NCI-H1105 (cell line): Measurements from ENCODE around the gene TMEM123.

Experiments used
- DNase-seq: peaks from one replicate; lab custom pipeline; 2025; lab: John Stamatoyannopoulos, UW

TMEM123 gene

GRCh38 chr11:102471474-102471873 is 18.9 kb upstream of the TMEM123 start:
- no peak for DNase-seq

DNA sequence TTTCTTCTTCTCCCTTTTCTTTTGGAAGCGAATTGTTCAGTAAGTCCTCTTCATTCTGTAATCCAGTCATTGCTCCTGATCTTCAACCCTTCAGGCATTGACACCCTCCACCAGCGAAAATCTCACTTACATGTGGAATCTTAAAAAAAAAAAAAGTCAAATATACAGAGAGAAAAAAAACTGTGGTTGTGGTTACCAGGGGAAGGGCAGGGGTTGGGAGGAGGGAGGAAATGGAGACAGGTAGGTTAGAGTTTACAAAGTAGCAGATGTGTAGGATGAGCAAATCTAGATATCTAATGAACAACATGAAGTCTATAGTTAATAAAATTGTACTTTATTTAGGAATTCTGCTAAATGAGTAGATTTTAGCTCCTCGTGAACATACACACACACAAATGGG is 17.7 kb upstream of the TMEM123 start:
- DNase-seq: no peak

GRCh38 chr11:102469196-102469821 is 16.7 kb upstream of the TMEM123 start:
- DNase-seq: no peak

- DNase-seq: no peak
Observed at GRCh38 chr11:102468616-102469195, 16.1 kb upstream of the TMEM123 start.

DNA sequence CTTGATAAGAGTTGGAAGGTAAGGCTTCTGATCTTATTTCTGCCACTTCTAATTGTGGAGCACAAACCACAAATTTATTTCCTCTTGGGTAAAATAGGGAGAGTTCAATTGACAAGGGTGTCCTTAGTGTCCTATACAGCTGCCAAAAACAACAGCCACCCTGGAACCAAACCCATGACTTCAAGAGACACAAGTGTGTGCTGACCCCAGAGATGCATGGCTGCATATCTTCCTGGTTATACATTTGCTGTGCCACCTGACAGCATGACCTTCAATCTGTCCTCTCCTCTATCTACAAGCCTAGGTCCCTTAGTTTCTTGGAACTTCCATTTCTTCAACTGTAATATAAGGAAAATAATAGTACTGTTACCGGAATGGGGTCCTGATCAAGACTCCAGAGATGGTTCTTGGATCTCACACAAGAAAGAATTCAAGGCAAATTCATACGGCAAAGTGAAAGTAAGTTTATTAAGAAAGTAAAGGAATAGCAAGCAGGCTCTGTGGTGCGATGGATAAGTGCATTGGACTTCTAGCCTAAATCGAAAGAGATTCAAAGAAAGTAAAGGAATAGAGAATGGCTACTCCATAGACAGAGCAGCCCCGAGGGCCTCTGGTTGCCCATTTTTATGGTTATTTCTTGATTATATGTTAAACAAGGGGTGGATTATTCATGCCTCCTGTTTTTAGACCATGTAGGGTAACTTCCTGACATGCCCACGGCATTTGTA is 15.5 kb upstream of the TMEM123 start:
- no peak for DNase-seq

DNA sequence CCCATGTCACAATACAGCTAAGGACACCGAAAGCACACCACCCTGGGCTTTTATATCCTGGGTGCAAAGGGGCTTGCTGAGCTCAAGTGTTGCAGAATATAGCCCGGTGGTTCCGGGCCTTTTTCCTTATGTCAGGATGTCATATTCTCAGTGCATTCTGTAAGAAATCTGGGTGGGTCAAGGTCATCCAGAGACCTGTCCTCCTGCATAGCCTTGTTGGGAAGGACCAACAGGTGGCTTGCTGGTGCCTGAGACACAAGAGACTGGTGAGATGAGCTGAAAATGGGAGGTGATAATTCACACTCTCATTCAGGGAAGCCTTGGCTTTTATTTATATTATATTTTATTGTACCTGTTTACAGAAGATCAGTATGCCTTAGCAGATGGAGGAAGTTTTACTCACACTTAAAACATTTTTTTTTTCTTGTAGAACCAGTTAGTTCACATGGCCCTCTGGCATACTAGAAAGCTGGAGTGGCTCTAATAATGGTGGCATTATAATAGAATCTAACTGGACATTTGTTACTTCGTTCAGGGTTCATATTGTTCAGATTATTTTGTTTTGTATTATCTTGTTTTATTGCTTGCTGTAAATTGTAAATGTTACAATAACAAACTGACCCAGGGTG is 14.6 kb upstream of the TMEM123 start:
- DNase-seq: no peak

DNA sequence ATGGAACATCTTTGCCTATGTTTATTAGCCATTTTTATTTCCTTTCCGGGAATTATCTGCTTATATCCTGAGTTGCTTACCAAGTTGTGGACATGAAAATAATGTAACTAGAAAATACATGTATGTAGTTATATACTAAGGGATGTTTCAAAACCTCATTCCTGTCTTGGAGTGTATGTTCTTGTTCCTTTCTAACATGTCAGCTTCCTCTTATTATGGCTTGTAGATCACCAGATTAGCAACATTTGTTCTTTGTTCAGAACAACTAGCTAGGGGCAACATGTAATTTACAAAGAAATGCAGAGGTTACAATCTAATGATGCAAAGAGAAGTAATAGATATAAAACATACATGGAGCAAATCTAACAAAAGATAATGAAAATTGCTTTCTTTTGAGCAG is 13.1 kb upstream of the TMEM123 start:
- no peak for DNase-seq

DNA sequence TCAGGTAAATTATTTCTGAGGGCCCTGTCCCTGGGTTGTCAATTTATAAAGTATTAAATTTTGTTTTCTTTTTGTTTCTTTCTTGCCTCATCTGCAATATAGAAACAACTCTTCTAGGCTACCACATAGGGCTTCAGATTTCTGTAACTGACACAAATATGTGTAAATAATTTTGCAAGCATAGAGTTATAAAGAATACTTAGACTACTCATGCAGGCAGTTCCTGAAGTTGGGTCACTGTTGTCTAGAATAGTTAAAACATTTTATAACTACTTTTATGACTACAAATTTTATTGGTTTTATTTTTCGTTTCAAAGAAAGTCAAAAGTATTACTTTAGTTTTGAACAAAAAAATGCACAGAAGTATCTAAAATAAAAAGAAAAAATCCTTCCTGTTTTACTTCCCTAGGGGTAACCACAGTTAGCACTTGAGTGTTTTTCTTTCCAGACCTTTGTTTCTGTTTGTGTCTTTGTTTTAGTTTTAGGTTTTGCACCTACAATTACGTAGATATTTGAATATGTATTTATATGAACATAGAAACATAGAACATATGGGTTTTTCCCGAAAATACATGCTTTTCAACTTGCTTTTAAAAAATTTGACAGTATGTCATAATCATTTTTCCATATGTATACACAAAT is 12.4 kb upstream of the TMEM123 start:
- DNase-seq: no peak

- no peak for DNase-seq
Observed at GRCh38 chr11:102464037-102464436, 11.5 kb upstream of the TMEM123 start.

- DNase-seq: no peak
Observed at GRCh38 chr11:102462610-102463009, 10.0 kb upstream of the TMEM123 start.

- no peak for DNase-seq
Observed at GRCh38 chr11:102459393-102459792, 6.8 kb upstream of the TMEM123 start.

DNA sequence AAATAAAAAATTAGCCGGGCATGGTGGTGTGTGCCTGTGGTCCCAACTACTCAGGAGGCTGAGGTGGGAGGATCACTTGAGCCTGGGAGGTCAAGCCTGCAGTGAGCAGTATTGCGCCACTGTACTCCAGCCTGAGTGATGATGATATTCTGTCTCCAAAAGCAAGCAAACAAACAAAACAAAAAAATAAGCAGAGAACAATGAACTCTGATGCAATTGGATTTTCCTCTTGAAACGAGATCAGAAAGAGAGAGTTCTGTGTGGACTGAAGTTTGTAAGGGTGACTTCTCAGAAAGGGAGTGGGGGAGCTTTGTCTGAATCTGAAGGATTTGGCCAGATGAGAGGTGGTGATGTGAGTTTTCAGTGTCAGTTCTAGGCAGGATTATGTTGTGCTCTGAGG is 6.0 kb upstream of the TMEM123 start:
- DNase-seq: no peak

- DNase-seq: peak; percentile 58
Observed at GRCh38 chr11:102457865-102458264, 5.3 kb upstream of the TMEM123 start.

- no peak for DNase-seq
Observed at GRCh38 chr11:102457056-102457677, 4.6 kb upstream of the TMEM123 start.

- no peak for DNase-seq
Observed at GRCh38 chr11:102456381-102456780, 3.8 kb upstream of the TMEM123 start.

GRCh38 chr11:102453921-102454320 is 1.4 kb upstream of the TMEM123 start:
- no peak for DNase-seq

DNA sequence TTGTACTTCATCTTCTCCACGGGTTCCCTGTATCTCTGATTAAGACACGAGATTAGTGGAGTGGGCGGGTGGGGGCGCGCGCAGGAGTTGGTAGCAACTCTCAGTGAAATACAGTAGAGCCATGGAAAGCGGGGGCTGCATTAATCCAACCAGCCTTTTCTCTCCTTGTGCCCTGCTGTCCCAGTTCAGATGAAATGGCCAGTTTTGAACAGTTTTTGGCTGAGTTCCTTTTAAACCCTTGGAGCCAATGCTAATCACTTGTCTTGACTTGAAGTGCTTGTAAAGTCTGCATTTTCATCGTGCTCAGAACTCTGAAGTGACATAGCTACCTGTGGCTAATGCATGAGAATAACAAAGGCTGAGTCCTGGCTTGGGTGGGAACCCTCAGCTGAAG is 734 bp upstream of the TMEM123 start:
- peak; percentile 39 for DNase-seq

GRCh38 chr11:102451681-102452460 is 694 bp downstream of the TMEM123 start:
- DNase-seq: peak; percentile 69

- DNase-seq: no peak
Observed at GRCh38 chr11:102451041-102451680, 1.4 kb downstream of the TMEM123 start.

DNA sequence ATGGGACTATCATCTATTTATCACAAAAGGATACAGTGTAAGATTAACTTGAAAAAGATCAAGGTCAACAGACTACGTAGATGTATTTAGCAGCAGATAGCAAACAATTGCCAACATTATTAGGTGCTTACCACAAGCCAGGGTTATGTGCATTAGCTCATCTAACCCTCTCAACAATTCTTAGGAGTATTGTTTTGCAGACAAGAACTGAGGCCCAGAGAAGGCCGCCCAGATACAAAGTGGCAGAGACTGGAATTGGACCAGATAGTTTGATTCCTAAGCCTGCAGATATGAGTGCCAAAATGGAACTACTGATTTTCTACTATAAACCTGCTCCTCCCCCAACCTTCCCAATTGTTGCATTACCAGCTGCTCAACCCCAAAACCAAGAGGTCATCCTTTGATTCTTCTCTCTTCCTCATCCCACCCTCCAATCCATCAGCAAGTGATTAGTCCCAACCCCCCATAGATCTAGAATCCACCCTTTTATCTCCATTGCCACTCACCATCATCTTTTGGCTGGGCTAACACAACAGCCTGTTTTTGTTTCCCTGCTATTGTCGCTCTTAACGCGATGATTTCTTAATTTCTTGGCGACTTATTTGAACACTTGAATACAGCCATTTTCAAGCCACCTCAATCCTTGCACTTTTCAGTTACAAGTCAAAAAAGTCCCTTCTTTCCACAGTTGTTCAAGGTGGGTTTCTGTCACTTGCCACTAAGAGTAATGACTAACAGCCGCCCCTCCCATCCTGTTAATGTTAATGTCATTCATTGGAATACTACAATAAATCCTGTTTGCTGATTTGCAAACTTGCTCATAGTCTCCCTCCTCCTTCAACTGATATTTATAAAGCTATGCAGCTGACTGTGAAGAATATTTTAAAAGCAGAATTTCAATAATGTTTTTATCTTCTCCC is 2.7 kb downstream of the TMEM123 start:
- no peak for DNase-seq
